ENCODE data around the gene TMC7.

GRCh38 chr16:19110537-19111360 is 127.0 kb downstream of the TMC7 start:
- TF ChIP-seq, protein P1, sequence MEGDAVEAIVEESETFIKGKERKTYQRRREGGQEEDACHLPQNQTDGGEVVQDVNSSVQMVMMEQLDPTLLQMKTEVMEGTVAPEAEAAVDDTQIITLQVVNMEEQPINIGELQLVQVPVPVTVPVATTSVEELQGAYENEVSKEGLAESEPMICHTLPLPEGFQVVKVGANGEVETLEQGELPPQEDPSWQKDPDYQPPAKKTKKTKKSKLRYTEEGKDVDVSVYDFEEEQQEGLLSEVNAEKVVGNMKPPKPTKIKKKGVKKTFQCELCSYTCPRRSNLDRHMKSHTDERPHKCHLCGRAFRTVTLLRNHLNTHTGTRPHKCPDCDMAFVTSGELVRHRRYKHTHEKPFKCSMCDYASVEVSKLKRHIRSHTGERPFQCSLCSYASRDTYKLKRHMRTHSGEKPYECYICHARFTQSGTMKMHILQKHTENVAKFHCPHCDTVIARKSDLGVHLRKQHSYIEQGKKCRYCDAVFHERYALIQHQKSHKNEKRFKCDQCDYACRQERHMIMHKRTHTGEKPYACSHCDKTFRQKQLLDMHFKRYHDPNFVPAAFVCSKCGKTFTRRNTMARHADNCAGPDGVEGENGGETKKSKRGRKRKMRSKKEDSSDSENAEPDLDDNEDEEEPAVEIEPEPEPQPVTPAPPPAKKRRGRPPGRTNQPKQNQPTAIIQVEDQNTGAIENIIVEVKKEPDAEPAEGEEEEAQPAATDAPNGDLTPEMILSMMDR (conservative IDR thresholded peaks at IDR 0.05), result no peak
- TF ChIP-seq EZH2 (IDR thresholded peaks at IDR 0.05; ENCODE audit: low read depth), result no peak

Data from PC-9 (cell line).